Stomach smooth muscle (tissue), 2 donors: ENCODE results near the gene KSR1.
"Not testable (repeated sequence)": the region's sequence is repeated elsewhere in the genome, so short reads cannot be mapped to it uniquely, and the experiment has no call there.

Source experiments
- H3K27ac ChIP-seq: one replicate; pipeline ENCODE4 v1.7.0; 2013; ENCODE audit warnings: mild to moderate bottlenecking, low read length, inconsistent platforms
- H3K27me3 ChIP-seq, 2 donors: one replicate each; pipeline ENCODE4 v1.7.0; 2013; ENCODE audit warnings: low read length in 2 of 2; ENCODE audit not compliant: insufficient read depth in 2 of 2, control insufficient read depth in 1 of 2
- H3K36me3 ChIP-seq, 2 donors: one replicate each; pipeline ENCODE4 v1.7.0; 2013; ENCODE audit warnings: low read length in 2 of 2; ENCODE audit not compliant: control insufficient read depth in 2 of 2, insufficient read depth in 2 of 2
- H3K4me1 ChIP-seq: one replicate; pipeline ENCODE4 v1.7.0; 2013; ENCODE audit warnings: low read length; ENCODE audit not compliant: control insufficient read depth, insufficient read depth
- H3K4me3 ChIP-seq, 2 donors: one replicate each; pipeline ENCODE4 v1.7.0; 2013; ENCODE audit warnings: low read length in 2 of 2
- H3K9ac ChIP-seq, 2 donors: one replicate each; pipeline ENCODE4 v1.7.0; 2013; ENCODE audit warnings: low read length in 2 of 2, mild to moderate bottlenecking in 1 of 2
- H3K9me3 ChIP-seq, 2 donors: one replicate each; pipeline ENCODE4 v1.7.0; 2013; ENCODE audit warnings: low read length in 2 of 2; ENCODE audit not compliant: control insufficient read depth in 2 of 2
- donor health status: healthy.
- donor health status: Pancreatic carcinoma.

The KSR1 gene

DNA sequence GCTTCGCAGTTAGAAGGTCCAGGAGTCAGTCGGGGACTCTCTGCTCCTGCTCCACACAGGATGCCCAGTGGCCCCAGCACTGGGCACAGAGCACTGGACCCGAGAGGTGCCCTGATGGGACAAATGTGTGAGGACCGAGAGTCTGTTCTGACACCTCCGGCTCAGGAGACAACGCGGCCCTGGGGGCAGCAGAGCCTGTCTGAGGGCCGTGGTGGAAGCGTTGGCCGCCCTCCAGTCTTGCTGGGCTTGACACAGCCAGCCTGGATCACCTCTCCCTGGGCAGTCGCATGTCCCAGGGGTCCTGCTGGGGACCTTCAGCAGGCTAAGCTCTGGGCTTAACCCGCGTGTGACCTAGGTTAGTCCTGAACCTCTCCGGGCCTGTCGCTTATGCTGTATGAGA, 197.9 kb downstream of the KSR1 start:
- no peak overlapping the region for H3K27ac ChIP-seq
- no peak overlapping the region for H3K9ac ChIP-seq

DNA sequence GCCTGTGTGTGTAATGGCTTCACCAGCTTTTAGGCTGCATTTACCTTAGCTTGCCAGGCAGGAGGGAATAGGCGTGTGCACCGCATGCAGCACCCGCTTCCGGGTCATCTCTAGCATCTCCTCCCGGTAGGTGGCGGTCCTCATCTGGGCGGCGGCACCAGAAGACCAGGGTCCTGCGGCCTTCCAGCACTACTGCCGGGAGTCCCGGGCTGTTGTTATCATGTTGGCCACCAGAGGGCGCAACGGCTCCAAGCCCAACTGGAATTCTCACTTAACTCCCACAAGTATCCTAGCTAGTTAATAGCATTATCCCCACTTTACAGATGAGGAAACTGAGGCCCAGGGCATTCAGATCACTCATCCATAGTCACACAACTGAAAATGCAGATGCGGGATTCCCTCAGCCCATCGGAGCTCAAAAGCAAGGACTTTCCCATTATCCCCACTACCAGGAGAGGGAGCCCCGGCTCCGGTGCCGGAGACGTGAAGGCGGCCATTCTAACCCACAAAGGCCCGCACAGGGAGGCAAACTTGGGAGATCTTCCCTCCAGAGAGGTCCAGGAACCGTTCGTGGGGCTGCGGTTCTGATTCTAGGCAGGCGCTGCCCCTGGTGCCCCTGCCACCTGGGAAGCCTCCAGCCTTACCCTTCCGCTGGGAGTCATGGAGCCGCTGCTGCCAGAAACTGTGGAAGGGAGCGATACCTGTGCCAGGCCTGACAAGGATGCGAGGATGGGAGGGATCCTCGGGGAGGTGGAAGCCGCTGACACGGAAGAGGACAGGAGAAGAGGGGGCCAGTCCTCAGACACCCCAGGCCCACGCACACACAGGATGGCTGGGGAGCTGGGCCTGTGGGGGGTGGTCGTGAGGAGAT, 198.6 kb downstream of the KSR1 start:
- H3K9ac ChIP-seq, result no peak overlapping the region
- no peak overlapping the region for H3K4me3 ChIP-seq
- H3K27ac ChIP-seq, result no peak overlapping the region

More for the DNA sequence above, 197.9 kb downstream of the KSR1 start:
- Histone ChIP-seq H3K27me3 (no peaks in the 10 kb centered on the region), H3K36me3 (no peaks in the 10 kb centered on the region), H3K4me1 (no peaks in the 10 kb centered on the region), H3K9me3 (no peaks in the 10 kb centered on the region), H3K4me3 (no peak overlapping the region)

DNA sequence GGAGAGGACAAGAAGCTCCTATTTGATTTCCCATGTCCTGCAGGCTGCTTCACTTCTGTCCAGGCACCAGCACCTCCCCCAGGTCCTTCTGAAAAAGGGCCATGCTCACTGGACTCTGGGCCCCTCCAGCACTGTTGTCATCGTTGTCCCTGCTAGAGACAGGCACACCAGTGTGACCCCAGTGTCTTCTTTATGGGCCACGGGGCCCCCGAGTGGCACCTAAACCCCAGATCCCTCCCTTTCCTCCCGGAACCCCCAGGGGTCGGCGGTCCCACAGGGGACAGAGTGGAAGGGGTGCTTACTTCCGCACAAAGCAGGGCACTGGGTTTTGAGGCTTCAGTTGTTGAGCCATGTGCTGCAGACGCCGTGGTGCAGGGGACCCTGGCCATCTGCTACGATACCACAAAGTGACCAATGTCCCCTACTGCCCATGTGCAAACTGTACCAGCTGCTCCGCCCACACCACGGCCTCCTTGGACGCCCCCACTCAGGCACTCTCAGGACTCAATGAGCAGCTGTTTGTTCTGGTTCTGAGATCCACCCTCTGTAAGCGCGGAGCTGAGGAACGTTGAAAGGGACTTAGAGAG, 199.4 kb downstream of the KSR1 start:
- not testable (repeated sequence) for H3K4me1 ChIP-seq, H3K27ac ChIP-seq, H3K4me3 ChIP-seq, H3K9me3 ChIP-seq, H3K27me3 ChIP-seq, H3K36me3 ChIP-seq, H3K9ac ChIP-seq

More for the DNA sequence above, 198.6 kb downstream of the KSR1 start:
- Histone ChIP-seq H3K27me3 (no peaks in the 10 kb centered on the region), H3K9me3 (no peaks in the 10 kb centered on the region), H3K4me1 (no peaks in the 10 kb centered on the region), H3K36me3 (no peaks in the 10 kb centered on the region)

DNA sequence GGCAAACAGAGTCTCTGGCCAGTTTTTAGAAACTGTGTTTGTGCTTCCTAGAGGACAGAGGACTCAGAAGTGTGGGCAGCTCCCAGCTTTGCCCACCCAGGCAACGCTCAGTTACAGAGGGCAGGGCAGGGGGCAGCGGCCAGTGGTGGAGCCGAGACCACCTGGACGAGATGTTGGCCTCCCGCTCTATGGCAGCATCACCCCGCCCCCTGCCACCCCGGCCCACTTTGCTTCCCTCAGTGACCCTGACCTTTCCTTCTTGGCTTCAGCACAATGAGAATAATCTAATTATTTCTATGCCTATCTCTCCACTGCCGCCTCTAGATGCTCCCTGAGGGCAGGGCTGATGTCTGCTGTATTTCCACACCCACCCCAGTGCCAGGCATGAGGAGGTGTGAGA, 200.4 kb downstream of the KSR1 start:
- H3K27ac ChIP-seq, H3K9ac ChIP-seq, H3K9me3 ChIP-seq, H3K4me1 ChIP-seq, H3K27me3 ChIP-seq, H3K36me3 ChIP-seq, H3K4me3 ChIP-seq: not testable (repeated sequence)

DNA sequence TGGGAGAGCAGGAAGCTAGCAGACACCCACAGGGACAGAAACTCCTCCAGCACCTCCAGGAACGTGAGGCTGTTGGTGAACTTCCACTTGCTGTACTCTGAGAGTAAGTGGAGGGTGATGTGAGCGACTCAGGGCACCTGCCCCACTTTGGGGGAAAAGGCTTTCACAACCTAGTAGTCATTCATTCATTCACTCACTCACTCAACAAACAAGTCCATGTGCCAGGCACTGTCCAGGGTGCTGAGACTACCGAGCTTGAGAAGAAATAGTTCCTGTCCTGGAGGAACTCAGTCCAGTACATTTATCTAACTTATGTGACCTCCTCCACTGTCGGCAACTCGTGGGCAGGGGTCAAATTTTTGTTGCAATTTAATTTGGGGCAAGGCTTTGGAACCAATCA, 201.4 kb downstream of the KSR1 start:
- no peak overlapping the region for H3K9ac ChIP-seq
- no peak overlapping the region for H3K4me3 ChIP-seq
- H3K9me3 ChIP-seq, result no peaks in the 10 kb centered on the region
- H3K4me1 ChIP-seq, result no peaks in the 10 kb centered on the region
- no peaks in the 10 kb centered on the region for H3K27me3 ChIP-seq
- H3K36me3 ChIP-seq, result no peaks in the 10 kb centered on the region
- H3K27ac ChIP-seq, result no peak overlapping the region

DNA sequence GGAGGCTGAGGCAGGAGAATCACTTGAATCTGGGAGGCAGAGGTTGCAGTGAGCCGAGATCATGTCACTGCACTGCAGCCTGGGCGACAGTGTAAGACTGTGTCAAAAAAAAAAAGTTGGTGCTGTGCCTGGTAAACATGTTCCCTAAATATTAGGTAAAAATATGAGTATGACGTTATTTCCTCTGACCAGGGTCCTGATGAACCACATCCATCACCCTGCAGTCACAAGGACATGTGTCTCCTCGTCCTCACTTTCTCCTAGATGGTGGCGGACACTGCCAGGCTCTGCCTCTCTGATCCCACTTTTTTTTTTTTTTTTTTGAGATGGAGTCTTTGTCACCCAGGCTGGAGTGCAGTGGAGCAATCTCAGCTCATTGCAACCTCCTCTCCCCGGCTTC, 203.4 kb downstream of the KSR1 start:
- no peak overlapping the region for H3K27ac ChIP-seq
- no peak overlapping the region for H3K9ac ChIP-seq
- H3K9me3 ChIP-seq, result no peaks in the 10 kb centered on the region
- H3K36me3 ChIP-seq, result no peaks in the 10 kb centered on the region
- no peaks in the 10 kb centered on the region for H3K4me1 ChIP-seq
- H3K27me3 ChIP-seq, result no peaks in the 10 kb centered on the region
- no peak overlapping the region for H3K4me3 ChIP-seq

DNA sequence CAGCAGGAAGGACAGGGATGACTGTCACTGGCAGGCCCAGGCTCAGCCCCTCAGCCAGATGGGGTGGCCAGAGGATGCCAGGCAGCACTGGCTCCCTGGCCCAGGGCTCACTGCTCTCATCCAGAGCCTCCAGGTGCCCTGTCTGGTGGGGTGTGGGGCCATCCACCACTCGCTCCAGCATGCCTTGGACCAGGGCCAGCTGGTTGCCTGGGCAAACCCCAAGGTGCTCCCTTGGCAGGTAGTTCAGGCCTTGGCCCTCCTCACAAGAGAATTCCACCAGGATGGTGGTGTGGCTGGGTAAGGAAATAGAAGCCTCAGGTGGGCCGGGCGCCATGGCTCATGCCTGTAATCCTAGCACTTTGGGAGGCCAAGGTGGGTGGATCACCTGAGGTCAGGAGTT, 204.2 kb downstream of the KSR1 start:
- Histone ChIP-seq H3K27me3 (no peaks in the 10 kb centered on the region), H3K9ac (no peak overlapping the region), H3K9me3 (no peaks in the 10 kb centered on the region), H3K4me1 (no peaks in the 10 kb centered on the region), H3K36me3 (no peaks in the 10 kb centered on the region), H3K4me3 (no peak overlapping the region), H3K27ac (no peak overlapping the region)

DNA sequence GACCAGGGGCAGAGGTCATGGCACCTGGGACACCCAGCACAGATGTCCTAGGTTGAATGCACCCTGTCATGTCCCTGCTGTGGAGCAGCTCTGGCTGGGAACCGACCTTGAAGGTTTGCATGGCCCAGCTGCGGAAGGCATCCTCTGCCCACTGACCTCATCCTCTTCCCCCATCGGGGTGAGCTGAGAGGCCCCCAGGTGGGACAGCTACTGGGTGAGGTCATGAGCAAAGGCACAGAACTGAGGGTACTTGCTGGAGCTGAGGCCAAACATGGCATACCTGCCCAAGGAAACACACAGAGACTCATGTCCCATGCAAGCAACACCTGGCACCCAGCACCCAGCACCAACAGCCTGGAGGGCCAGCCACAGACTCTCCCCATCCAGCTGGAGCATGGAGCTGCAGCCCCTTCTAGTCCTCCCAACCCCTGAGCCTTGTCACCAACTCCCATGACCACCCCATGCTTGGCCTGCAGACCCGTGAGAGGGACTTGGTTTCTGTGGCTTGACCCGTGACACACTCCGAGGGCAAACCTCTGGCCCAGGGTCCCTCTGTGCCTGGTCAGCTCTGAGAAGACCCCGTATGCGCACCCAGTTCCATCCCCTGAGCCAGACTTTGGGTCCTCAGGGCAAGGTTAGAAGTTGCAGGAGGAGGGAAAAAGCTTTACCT, 207.8 kb downstream of the KSR1 start:
- H3K4me3 ChIP-seq, result no peak overlapping the region
- H3K27ac ChIP-seq, result no peak overlapping the region
- no peaks in the 10 kb centered on the region for H3K27me3 ChIP-seq

DNA sequence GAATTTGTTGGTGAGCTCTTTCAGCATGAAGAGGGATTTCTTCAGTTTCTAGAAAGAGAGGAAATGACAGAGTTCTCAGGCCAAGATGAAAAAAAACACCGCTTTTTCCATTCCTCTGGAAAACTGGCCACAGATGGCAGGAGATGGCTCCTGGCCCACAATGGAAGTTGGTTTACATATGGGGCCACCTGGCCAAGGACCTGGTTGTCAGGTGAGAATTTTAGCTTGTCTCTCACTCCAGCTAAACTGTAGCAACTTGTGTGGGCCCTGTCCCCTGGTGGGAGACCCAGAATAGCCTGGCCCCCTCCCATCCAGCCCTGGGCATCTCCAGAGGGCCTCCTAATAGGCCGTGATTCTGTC, 208.3 kb downstream of the KSR1 start:
- no peaks in the 10 kb centered on the region for H3K27me3 ChIP-seq
- H3K4me1 ChIP-seq, result no peaks in the 10 kb centered on the region

More for the DNA sequence above, 207.8 kb downstream of the KSR1 start:
- no peaks in the 10 kb centered on the region for H3K9me3 ChIP-seq
- H3K4me1 ChIP-seq, result no peaks in the 10 kb centered on the region
- no peaks in the 10 kb centered on the region for H3K36me3 ChIP-seq
- no peak overlapping the region for H3K9ac ChIP-seq

DNA sequence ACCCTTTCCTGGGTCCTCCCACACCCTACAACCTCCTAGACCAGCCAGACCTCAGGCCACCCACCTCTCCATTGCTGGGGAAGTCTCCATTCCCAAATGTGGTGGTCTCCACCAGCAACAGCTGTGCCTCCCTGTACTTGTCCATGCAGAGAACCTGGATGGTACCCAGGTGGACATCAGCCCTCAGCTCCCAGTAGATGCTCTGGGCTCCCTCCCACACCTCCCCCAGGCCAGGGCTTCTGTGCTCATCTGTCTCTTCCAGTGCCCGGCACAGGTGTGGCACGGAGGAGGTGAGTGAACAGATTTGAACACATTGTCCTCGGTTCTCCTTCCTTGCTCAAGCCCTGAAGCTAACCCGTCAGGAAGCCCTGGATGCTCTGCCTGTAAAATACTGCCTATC, 209.3 kb downstream of the KSR1 start:
- no peaks in the 10 kb centered on the region for H3K9me3 ChIP-seq
- no peak overlapping the region for H3K27ac ChIP-seq
- no peak overlapping the region for H3K4me3 ChIP-seq
- H3K36me3 ChIP-seq, result no peaks in the 10 kb centered on the region
- H3K27me3 ChIP-seq, result no peaks in the 10 kb centered on the region
- H3K9ac ChIP-seq, result no peak overlapping the region
- no peaks in the 10 kb centered on the region for H3K4me1 ChIP-seq

More for the DNA sequence above, 208.3 kb downstream of the KSR1 start:
- Histone ChIP-seq H3K36me3 (no peaks in the 10 kb centered on the region), H3K4me3 (no peak overlapping the region), H3K9ac (no peak overlapping the region), H3K27ac (no peak overlapping the region), H3K9me3 (no peaks in the 10 kb centered on the region)

DNA sequence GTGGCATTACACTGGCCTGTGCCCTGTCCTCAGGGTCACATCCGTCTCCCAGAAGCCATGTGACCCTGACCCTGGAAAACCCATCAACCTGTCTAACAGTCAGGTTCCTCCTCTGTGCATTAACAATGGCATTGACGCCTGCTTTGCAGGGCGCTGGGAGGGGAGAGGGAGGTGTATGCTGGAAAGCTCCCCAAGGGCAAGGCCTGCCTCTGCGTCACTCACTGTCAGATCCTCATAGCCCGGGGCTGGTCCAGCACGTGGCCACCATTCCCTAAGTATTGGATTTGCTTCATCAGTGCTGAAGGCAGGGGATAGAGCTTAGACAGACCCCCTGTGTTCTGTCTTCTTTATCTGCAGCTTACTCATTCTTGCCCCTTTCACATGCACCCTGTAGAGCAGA, 210.0 kb downstream of the KSR1 start:
- not testable (repeated sequence) for H3K4me1 ChIP-seq, H3K27me3 ChIP-seq, H3K27ac ChIP-seq, H3K9ac ChIP-seq, H3K4me3 ChIP-seq, H3K9me3 ChIP-seq, H3K36me3 ChIP-seq
